H1 (cell line): ENCODE data around the gene SLC1A7. TPM values are rescaled to one million over a fixed set of nuclear protein-coding genes. Genes with fewer than 3 reads are reported as not detected.
A peak's percentile ranks its signal among the peaks of the same experiment; 100 is the strongest.

Source experiments
- CTCF ChIA-PET: fragments of 300-600 bp; sonication (Branson Sonifier 250); formaldehyde crosslinking; loops from one replicate; lab custom pipeline; 2021; ENCODE audit not compliant: partially characterized antibody; lab: Charles Lee
- POLR2A ChIA-PET: fragments of 300-600 bp; sonication (Branson Sonifier 250); formaldehyde crosslinking; loops from one replicate; lab custom pipeline; 2021; ENCODE audit warnings: inconsistent platforms; ENCODE audit not compliant: partially characterized antibody; lab: Charles Lee
- DNase-seq, 2 experiments: peaks; one replicate each; pipeline versions ENCODE4 v3.0.0 to v3.0.0-alpha.2; 2010 to 2022; ENCODE audit warnings: low spot score in 2 of 2, low read depth in 1 of 2, mixed read lengths in 1 of 2
- FAIRE-seq: peaks from 2 replicates; lab custom pipeline; 2011; peaks lifted over from hg19 to GRCh38; lab: Jason Lieb, UNC
- H2AFZ ChIP-seq: 2 replicates; pipeline ENCODE4 v1.8.1; 2012; ENCODE audit warnings: low read length, inconsistent platforms
- H2AK5ac ChIP-seq: 2 replicates; pipeline ENCODE4 v1.6.1; 2013; ENCODE audit warnings: low read depth, low read length
- H2BK120ac ChIP-seq: replicated peaks from 2 replicates; pipeline ENCODE3; 2013; ENCODE audit warnings: low read depth, low read length, inconsistent platforms
- H2BK12ac ChIP-seq: 2 replicates; pipeline ENCODE4 v1.6.1; 2013; ENCODE audit warnings: low read depth, low read length
- H2BK15ac ChIP-seq: 2 replicates; pipeline ENCODE4 v1.6.1; 2013; ENCODE audit warnings: low read length
- H2BK20ac ChIP-seq: 2 replicates; pipeline ENCODE4 v1.6.1; 2013; ENCODE audit warnings: low read length
- H2BK5ac ChIP-seq: 2 replicates; pipeline ENCODE4 v1.6.1; 2013; ENCODE audit warnings: low read depth, low read length
- H3K14ac ChIP-seq: 2 replicates; pipeline ENCODE4 v1.6.1; 2013; ENCODE audit warnings: inconsistent platforms; ENCODE audit not compliant: insufficient read length
- H3K18ac ChIP-seq: 2 replicates; pipeline ENCODE4 v1.6.1; 2013; ENCODE audit warnings: low read length; ENCODE audit errors: extremely low read depth
- H3K23ac ChIP-seq: 2 replicates; pipeline ENCODE4 v1.6.1; 2013; ENCODE audit warnings: inconsistent platforms; ENCODE audit not compliant: insufficient read length
- H3K23me2 ChIP-seq: 2 replicates; pipeline ENCODE4 v1.6.1; 2013; ENCODE audit warnings: low read depth, low read length
- H3K27ac ChIP-seq: 2 replicates; pipeline ENCODE4 v1.6.1; 2011; ENCODE audit warnings: low read depth, low read length, inconsistent platforms
- H3K27me3 ChIP-seq, 4 experiments: replicated peaks in 1 of 4; 1 replicate in 1 of 4; 2 replicates in 3 of 4; pipeline versions ENCODE4 v1.6.1 to v1.8.1; 2011 to 2013; ENCODE audit warnings: low read length in 3 of 4, mild to moderate bottlenecking in 3 of 4, inconsistent platforms in 2 of 4, mixed read lengths in 2 of 4, moderate library complexity in 1 of 4; ENCODE audit not compliant: control insufficient read depth in 3 of 4, insufficient read depth in 3 of 4; ENCODE audit errors: extremely low read depth in 1 of 4
- H3K36me3 ChIP-seq, 4 experiments: 2 replicates each; pipeline versions ENCODE4 v1.6.1 to v1.8.1; 2011 to 2013; ENCODE audit warnings: mild to moderate bottlenecking in 4 of 4, low read length in 3 of 4, moderate library complexity in 2 of 4, control low read depth in 1 of 4, inconsistent platforms in 1 of 4; ENCODE audit not compliant: insufficient read depth in 4 of 4, control insufficient read depth in 2 of 4
- H3K4ac ChIP-seq: replicated peaks from 2 replicates; pipeline ENCODE3; 2013; ENCODE audit warnings: low read length, low read depth, mixed read lengths, inconsistent platforms; ENCODE audit not compliant: insufficient read length
- H3K4me1 ChIP-seq, 4 experiments: replicated peaks in 1 of 4; 1 replicate in 1 of 4; 2 replicates in 3 of 4; pipeline versions ENCODE4 v1.6.1 to v1.8.1; 2011 to 2013; ENCODE audit warnings: low read length in 3 of 4, inconsistent platforms in 2 of 4, mixed read lengths in 1 of 4; ENCODE audit not compliant: insufficient read depth in 4 of 4, control insufficient read depth in 3 of 4
- H3K4me2 ChIP-seq, 2 experiments: 2 replicates each; pipeline versions ENCODE4 v1.6.1 to v1.8.1; 2011 to 2013; ENCODE audit warnings: low read depth in 2 of 2, low read length in 2 of 2, control low read depth in 1 of 2, inconsistent platforms in 1 of 2, mild to moderate bottlenecking in 1 of 2; ENCODE audit not compliant: insufficient read depth in 1 of 2
- H3K4me3 ChIP-seq, 4 experiments: fragments of 200-600, 300-600 bp in 1 of 4; sonication (generic), shearing (Covaris generic), sonication (Bioruptor Twin) in 1 of 4; 2 replicates each; pipeline versions ENCODE4 v1.5.1 to v1.8.1; 2011 to 2016; ENCODE audit warnings: low read length in 4 of 4, low read depth in 3 of 4, control low read depth in 2 of 4, inconsistent platforms in 2 of 4, mild to moderate bottlenecking in 2 of 4, mixed read lengths in 1 of 4, moderate library complexity in 1 of 4; ENCODE audit not compliant: insufficient read depth in 2 of 4; ENCODE audit errors: extremely low read depth in 1 of 4
- H3K56ac ChIP-seq: replicated peaks from 2 replicates; pipeline ENCODE3; 2013; ENCODE audit warnings: low read depth, mild to moderate bottlenecking, mixed read lengths, low read length, inconsistent platforms; ENCODE audit not compliant: insufficient read length
- H3K79me1 ChIP-seq: 2 replicates; pipeline ENCODE4 v1.6.1; 2013; ENCODE audit warnings: low read depth, low read length, control low read depth
- H3K79me2 ChIP-seq, 2 experiments: 2 replicates each; pipeline versions ENCODE4 v1.6.1 to v1.8.1; 2012 to 2013; ENCODE audit warnings: low read length in 2 of 2, mild to moderate bottlenecking in 2 of 2, inconsistent platforms in 1 of 2; ENCODE audit not compliant: insufficient read depth in 2 of 2, control insufficient read depth in 1 of 2
- H3K9ac ChIP-seq, 4 experiments: replicated peaks in 1 of 4; 1 replicate in 1 of 4; 2 replicates in 3 of 4; pipeline versions ENCODE4 v1.6.1 to v1.8.1; 2011 to 2013; ENCODE audit warnings: low read depth in 3 of 4, low read length in 3 of 4, control low read depth in 2 of 4, mild to moderate bottlenecking in 2 of 4, moderate library complexity in 2 of 4, inconsistent platforms in 1 of 4; ENCODE audit errors: extremely low read depth in 1 of 4
- H3K9me3 ChIP-seq, 2 experiments: 2 replicates each; pipeline versions ENCODE4 v1.6.1 to v1.8.1; 2012 to 2013; ENCODE audit warnings: mild to moderate bottlenecking in 2 of 2, moderate library complexity in 2 of 2, control low read depth in 1 of 2, inconsistent platforms in 1 of 2, low read depth in 1 of 2, low read length in 1 of 2, mixed read lengths in 1 of 2; ENCODE audit not compliant: insufficient read depth in 2 of 2
- H4K20me1 ChIP-seq, 2 experiments: replicated peaks in 1 of 2; 2 replicates each; pipeline versions ENCODE3 to v1.8.1; 2011 to 2013; ENCODE audit warnings: inconsistent platforms in 2 of 2, low read length in 2 of 2, mild to moderate bottlenecking in 1 of 2; ENCODE audit not compliant: insufficient read depth in 2 of 2, control insufficient read depth in 1 of 2
- H4K5ac ChIP-seq: 2 replicates; pipeline ENCODE4 v1.6.1; 2013; ENCODE audit warnings: low read length, low read depth, mixed read lengths, inconsistent platforms; ENCODE audit not compliant: insufficient read length
- H4K8ac ChIP-seq: 2 replicates; pipeline ENCODE4 v1.8.0; 2013; ENCODE audit warnings: mild to moderate bottlenecking, moderate library complexity, low read length, inconsistent platforms; ENCODE audit not compliant: insufficient read depth; ENCODE audit errors: extremely low read depth
- H4K91ac ChIP-seq: replicated peaks from 2 replicates; pipeline ENCODE3; 2013; ENCODE audit warnings: low read length, mixed read lengths, inconsistent platforms; ENCODE audit not compliant: insufficient read length
- BCL11A ChIP-seq, 2 experiments: IDR thresholded peaks; one replicate each; pipeline ENCODE4 v1.6.1; 2011; ENCODE audit warnings: low read depth in 2 of 2, low read length in 2 of 2, mild to moderate bottlenecking in 2 of 2
- CBX5 ChIP-seq: fragments of 300-800, 300-1000 bp; sonication (generic); IDR thresholded peaks from 2 replicates; pipeline ENCODE4 v1.7.1; 2016; ENCODE audit warnings: antibody characterized with exemption, low read length, low read depth
- CHD2 ChIP-seq: IDR thresholded peaks from 2 replicates; pipeline ENCODE4 v1.6.1; 2012; ENCODE audit warnings: low read length, improper control_type of control experiment
- JUND ChIP-seq: IDR thresholded peaks from 2 replicates; pipeline ENCODE4 v1.6.1; 2011; ENCODE audit warnings: mild to moderate bottlenecking, improper control_type of control experiment, low read length
- SUZ12 ChIP-seq: fragments of 200-600 bp; sonication (generic); IDR thresholded peaks from 2 replicates; pipeline ENCODE4 v1.6.1; 2012; ENCODE audit warnings: mild to moderate bottlenecking, inconsistent platforms, low read length, moderate library complexity, mixed read lengths
- TAF1 ChIP-seq: IDR thresholded peaks from 2 replicates; pipeline ENCODE4 v1.6.1; 2011; ENCODE audit warnings: mild to moderate bottlenecking, low read depth, low read length
- TCF12 ChIP-seq: IDR thresholded peaks from 2 replicates; pipeline ENCODE4 v1.6.1; 2011; ENCODE audit warnings: low read depth, mild to moderate bottlenecking, low read length
- YY1 ChIP-seq: IDR thresholded peaks from 2 replicates; pipeline ENCODE4 v1.6.1; 2011; ENCODE audit warnings: low read depth, mild to moderate bottlenecking, low read length
- WGBS, 2 experiments: shearing (Covaris generic) in 1 of 2; methylation state at CpG; one replicate each; pipeline versions ENCODE4 v1.1.6 to v1.1.7; 2013 to 2015; ENCODE audit warnings: low lambda C conversion rate in 2 of 2, mixed read lengths in 2 of 2, inconsistent platforms in 1 of 2, low coverage in 1 of 2, missing lambda C conversion rate in 1 of 2; ENCODE audit not compliant: insufficient replicate concordance in 2 of 2, insufficient coverage in 1 of 2, insufficient read length in 1 of 2; ENCODE audit errors: extremely low coverage in 1 of 2, missing lambda C conversion rate in 1 of 2; 5-methylcytosine and 5-hydroxymethylcytosine counted together
- polyA plus RNA-seq, 7 experiments: library from polyadenylated mRNA; depleted of rRNA in 3 of 7; stranded (reverse) in 5 of 7; unstranded in 2 of 7; fragments of >200 nt in 5 of 7; fragments of 200-250 nt in 2 of 7; gene quantifications; 1 replicate in 5 of 7; 2 replicates in 1 of 7; 4 replicates in 1 of 7; pipeline versions ENCODE4 v1.2.1 to v1.2.3, GENCODE V29; 2011 to 2013; ENCODE audit warnings: missing spikeins in 2 of 7, mixed read lengths in 2 of 7
- total RNA-seq: library from RNA; stranded (reverse); fragmentation: NEBNext Ultra II Directional; extraction: Animal tissue kit (Norgen Biotek cat#: 25700); gene quantifications from 2 replicates; pipeline ENCODE4 v1.2.1, GENCODE V29; 2021
- TF ChIP-seq, protein P1 (sequence below): IDR thresholded peaks from 2 replicates; pipeline ENCODE4 v1.6.1; 2012; ENCODE audit warnings: inconsistent platforms

The SLC1A7 gene
- total and polyA plus RNA-seq, 2 of the 8 experiments (the other 6 are each of a cell fraction or from before 2014, with no cell fraction given) = not detected

DNA sequence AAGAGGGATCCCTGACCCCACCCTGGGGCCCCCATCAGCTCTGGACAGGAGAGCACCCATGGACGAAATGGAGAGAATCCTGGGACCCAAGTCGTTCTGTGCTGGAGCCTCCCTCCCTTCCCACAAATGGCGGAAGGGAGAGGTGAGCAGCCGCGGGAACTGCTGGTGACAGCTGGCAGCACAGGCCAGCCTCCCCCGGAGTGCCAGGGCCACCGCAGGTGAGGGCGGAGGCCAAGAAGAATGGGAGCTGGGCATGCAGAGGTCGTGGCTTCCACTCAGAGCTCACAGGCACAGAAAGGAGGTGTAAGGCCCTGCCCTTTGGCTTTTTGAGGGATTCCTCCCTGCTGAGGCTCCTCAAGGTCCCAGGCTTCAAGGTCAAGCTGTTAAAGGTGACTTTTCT is 24.6 kb downstream of the SLC1A7 start:
- 89% methylated on average over 5 of the region's 9 CpGs; no CpG with 5 or more reads in 1 of the 2 experiments for WGBS, 2 experiments
- DNase-seq (no peak), FAIRE-seq (no peak)
- TF ChIP-seq BCL11A (IDR thresholded peaks at IDR 0.05; ENCODE audit: low read depth in 2 of 2, low read length in 2 of 2) = no peak
- TF ChIP-seq JUND = no peak
- no peak for TF ChIP-seq TAF1
- no peak for TF ChIP-seq TCF12
- TF ChIP-seq CHD2 = no peak
- no peak for TF ChIP-seq SUZ12
- TF ChIP-seq YY1 = no peak
- TF ChIP-seq CBX5 = no peak
- TF ChIP-seq, protein P1, sequence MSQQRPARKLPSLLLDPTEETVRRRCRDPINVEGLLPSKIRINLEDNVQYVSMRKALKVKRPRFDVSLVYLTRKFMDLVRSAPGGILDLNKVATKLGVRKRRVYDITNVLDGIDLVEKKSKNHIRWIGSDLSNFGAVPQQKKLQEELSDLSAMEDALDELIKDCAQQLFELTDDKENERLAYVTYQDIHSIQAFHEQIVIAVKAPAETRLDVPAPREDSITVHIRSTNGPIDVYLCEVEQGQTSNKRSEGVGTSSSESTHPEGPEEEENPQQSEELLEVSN = no peak
- Histone ChIP-seq H3K9ac (no peak overlapping the region), H3K9me3 (no peaks in the 10 kb centered on the region), H4K5ac (no peak overlapping the region), H2BK120ac (no peak overlapping the region), H3K23ac (no peak overlapping the region), H2BK5ac (no peak overlapping the region), H3K27ac (no peak overlapping the region), H2BK12ac (peak overlapping the region; percentile 50; the same call in 1 of the 2 replicates), H2BK20ac (no peak overlapping the region), H2AFZ (no peak overlapping the region), H3K27me3 (no peaks in the 10 kb centered on the region; a peak in 2 of 7 replicates), H3K79me1 (no peaks in the 10 kb centered on the region), H2BK15ac (no peak overlapping the region), H3K4ac (no peak overlapping the region), H3K23me2 (0 out of 2 replicates have a peak, but pooled peaks cover 3% of the 10 kb centered on the region), H3K79me2 (no peaks in the 10 kb centered on the region), H3K4me1 (peaks cover 0 to 33% (median 14%) of the 10 kb centered on the region in 4 experiments; a peak in 6 of 7 replicates), H3K4me2 (no peak overlapping the region), H2AK5ac (no peak overlapping the region), H3K56ac (no peak overlapping the region), H3K18ac (peak overlapping the region; percentile 48; the same call in 1 of the 2 replicates), H4K20me1 (no peaks in the 10 kb centered on the region), H3K36me3 (no peaks in the 10 kb centered on the region), H3K14ac (no peak overlapping the region), H3K4me3 (no peak overlapping the region), H4K8ac (no peak overlapping the region), H4K91ac (no peak overlapping the region)
- CTCF ChIA-PET = interaction anchor here (1.7 kb wide), 1 partner anchor 11 kb away, joined by 5 read pairs; no protein-coding TSS in a partner anchor
- POLR2A ChIA-PET = interaction anchor here (0.7 kb wide), 1 partner anchor 10 kb away, joined by 3 read pairs; no protein-coding TSS in a partner anchor
